B cell (primary cell): ENCODE data around the gene AFTPH. TPM values are rescaled to one million over a fixed set of nuclear protein-coding genes. Genes with fewer than 3 reads are reported as not detected.

Experiments
- ATAC-seq: fragments of 200-7000 bp; cut with Tn5 transposase; one replicate; pipeline ENCODE4 v1.10.0; 2021; ENCODE audit warnings: low read depth, mild to moderate bottlenecking, moderate number of reproducible peaks, moderate library complexity
- CTCF ChIA-PET: fragments of 350-600 bp; sonication (Branson Sonifier 250); formaldehyde crosslinking; loops from one replicate; lab custom pipeline; 2021; ENCODE audit warnings: antibody characterized with exemption, inconsistent platforms; lab: Charles Lee
- POLR2A ChIA-PET: fragments of 350-600 bp; sonication (Branson Sonifier 250); formaldehyde crosslinking; loops from one replicate; lab custom pipeline; 2021; ENCODE audit warnings: antibody characterized with exemption; lab: Charles Lee
- DNase-seq: peaks from one replicate; pipeline ENCODE4 v3.0.0; 2013
- H2AFZ ChIP-seq: 2 replicates; pipeline ENCODE4 v1.6.1; 2012; ENCODE audit warnings: mild to moderate bottlenecking, low read depth, low read length; ENCODE audit not compliant: insufficient read depth, poor library complexity, severe bottlenecking
- H3K27ac ChIP-seq, 2 donors: 1 replicate in 1 of 2; 2 replicates in 1 of 2; pipeline ENCODE4 v1.5.1; 2012 to 2013; ENCODE audit warnings: low read length in 2 of 2, mild to moderate bottlenecking in 2 of 2, moderate library complexity in 1 of 2
- H3K27me3 ChIP-seq, 4 experiments: fragments of 200-600 bp in 1 of 4; sonication (generic) in 1 of 4; replicated peaks in 1 of 4; 1 replicate in 2 of 4; 2 replicates in 2 of 4; pipeline versions ENCODE4 v1.6.1 to v1.7.0; 2013 to 2016; ENCODE audit warnings: low read length in 3 of 4, mild to moderate bottlenecking in 2 of 4, mixed read lengths in 1 of 4, moderate library complexity in 1 of 4; ENCODE audit not compliant: insufficient read depth in 4 of 4, control insufficient read depth in 3 of 4; ENCODE audit errors: control extremely low read depth in 1 of 4
- H3K36me3 ChIP-seq, 2 experiments: replicated peaks in 1 of 2; 1 replicate in 1 of 2; 2 replicates in 1 of 2; pipeline versions ENCODE4 v1.6.1 to v1.7.1; 2013; ENCODE audit warnings: low read length in 1 of 2; ENCODE audit not compliant: insufficient read depth in 2 of 2, control insufficient read depth in 1 of 2; ENCODE audit errors: control extremely low read depth in 1 of 2, extremely low read depth in 1 of 2
- H3K4me1 ChIP-seq, 2 donors: fragments of 200-600 bp in 1 of 2; sonication (generic) in 1 of 2; 1 replicate in 1 of 2; 2 replicates in 1 of 2; pipeline versions ENCODE4 v1.5.1 to v1.6.1; 2013 to 2017; ENCODE audit warnings: low read length in 2 of 2; ENCODE audit not compliant: control insufficient read depth in 2 of 2, insufficient read depth in 2 of 2
- H3K4me2 ChIP-seq: replicated peaks from 2 replicates; pipeline ENCODE3; 2012; ENCODE audit warnings: mild to moderate bottlenecking, low read depth, low read length; ENCODE audit not compliant: poor library complexity, severe bottlenecking
- H3K4me3 ChIP-seq, 5 experiments: fragments of 200-600 bp in 1 of 5; sonication (generic) in 1 of 5; 1 replicate in 3 of 5; 2 replicates in 2 of 5; pipeline versions ENCODE4 v1.5.1 to v1.7.0; 2011 to 2016; ENCODE audit warnings: low read length in 4 of 5, mild to moderate bottlenecking in 4 of 5, low read depth in 2 of 5, control low read depth in 1 of 5, moderate library complexity in 1 of 5; ENCODE audit not compliant: insufficient read depth in 1 of 5; ENCODE audit errors: control extremely low read depth in 1 of 5, extremely low read depth in 1 of 5
- H3K79me2 ChIP-seq: fragments of 200-600 bp; sonication (generic); one replicate; pipeline ENCODE4 v1.6.0; 2016; ENCODE audit warnings: low read length; ENCODE audit not compliant: control insufficient read depth, insufficient read depth
- H3K9ac ChIP-seq: fragments of 200-600 bp; sonication (generic); 2 replicates; pipeline ENCODE4 v1.6.1; 2017; ENCODE audit warnings: mild to moderate bottlenecking, low read length, moderate library complexity
- H3K9me3 ChIP-seq, 3 donors: one replicate each; pipeline versions ENCODE4 v1.6.1 to v1.7.1; 2013; ENCODE audit warnings: low read length in 2 of 3; ENCODE audit not compliant: control insufficient read depth in 2 of 3, insufficient read depth in 1 of 3; ENCODE audit errors: control extremely low read depth in 1 of 3
- H4K20me1 ChIP-seq: 2 replicates; pipeline ENCODE4 v1.6.0; 2012; ENCODE audit warnings: mild to moderate bottlenecking, low read length; ENCODE audit not compliant: insufficient read depth, control insufficient read depth, poor library complexity, severe bottlenecking
- H3K27ac Mint-ChIP-seq: one replicate; pipeline ENCODE4 v1.8.0; 2021; ENCODE audit warnings: mixed read lengths
- H3K27me3 Mint-ChIP-seq: one replicate; pipeline ENCODE4 v1.8.0; 2021; ENCODE audit warnings: mixed read lengths
- H3K4me1 Mint-ChIP-seq: one replicate; pipeline ENCODE4 v1.8.0; 2021; ENCODE audit warnings: mixed read lengths
- H3K4me3 Mint-ChIP-seq: one replicate; pipeline ENCODE4 v1.8.0; 2021; ENCODE audit warnings: mixed read lengths
- H3K9me3 Mint-ChIP-seq: one replicate; pipeline ENCODE4 v1.8.0; 2022; ENCODE audit warnings: mixed read lengths; ENCODE audit not compliant: insufficient read depth
- CTCF ChIP-seq: fragments of 200-600 bp; IDR thresholded peaks from one replicate; pipeline ENCODE4 v1.8.0; 2022; ENCODE audit warnings: antibody characterized with exemption, mild to moderate bottlenecking
- EZH2 ChIP-seq: IDR thresholded peaks from 2 replicates; pipeline ENCODE4 v1.6.1; 2012; ENCODE audit warnings: borderline replicate concordance, low read depth, mild to moderate bottlenecking, moderate library complexity, low read length; ENCODE audit not compliant: insufficient read depth, poor library complexity, severe bottlenecking
- WGBS: methylation state at CpG from one replicate; pipeline ENCODE4 v1.1.5; 2013; ENCODE audit warnings: missing lambda C conversion rate; ENCODE audit not compliant: insufficient coverage; 5-methylcytosine and 5-hydroxymethylcytosine counted together
- intact Hi-C: fragments of 100-400 bp; cut with micrococcal nuclease; formaldehyde crosslinking; loops from one replicate; pipeline ENCODE4 v1.10.0; 2022
- polyA plus RNA-seq: library from polyadenylated mRNA; depleted of rRNA; stranded (reverse); fragments of >200 nt; gene quantifications from 2 replicates; pipeline ENCODE4 v1.2.3, GENCODE V29; 2012
- total RNA-seq, 2 donors: library from RNA; stranded (reverse); fragments of 120-200 nt in 1 of 2; gene quantifications; 1 replicate in 1 of 2; 2 replicates in 1 of 2; pipeline versions ENCODE4 v1.2.3 to v1.2.4, GENCODE V29; 2013 to 2022

Gene AFTPH
- total and polyA plus RNA-seq, 2 donors (not counting 1 experiment from before 2014, with no cell fraction given): 45.4 to 94.1 TPM

- H3K27me3 ChIP-seq: no peaks in the 10 kb centered on the region
- Mint-ChIP-seq H3K27ac (no peak overlapping the region), H3K4me3 (no peak overlapping the region), H3K4me1 (peaks cover 12% of the 10 kb centered on the region), H3K27me3 (no peaks in the 10 kb centered on the region), H3K9me3 (no peaks in the 10 kb centered on the region)
- intact Hi-C loops: no loop called here
- H3K4me3 ChIP-seq: no peak overlapping the region
- H2AFZ ChIP-seq: no peak overlapping the region
- no peaks in the 10 kb centered on the region for H3K79me2 ChIP-seq
- no peaks in the 10 kb centered on the region for H3K9me3 ChIP-seq
- ATAC-seq: no peak
- WGBS: 86% methylated on average over 5 of the region's 5 CpGs
- CTCF ChIA-PET: no interaction called here
- H3K9ac ChIP-seq: no peak overlapping the region
- H3K27ac ChIP-seq: no peak overlapping the region
- no peak overlapping the region for H3K4me2 ChIP-seq
- H4K20me1 ChIP-seq: no peaks in the 10 kb centered on the region
- no peak for TF ChIP-seq CTCF
- no peak for TF ChIP-seq EZH2
- H3K4me1 ChIP-seq: peaks cover 9 to 18% of the 10 kb centered on the region in 2 donors
- POLR2A ChIA-PET: no interaction called here
- no peak for DNase-seq
- H3K36me3 ChIP-seq: no peaks in the 10 kb centered on the region
Observed at GRCh38 chr2:64612575-64613195, 88.6 kb downstream of the AFTPH start.

GRCh38 chr2:64613276-64613675 lies 89.1 kb downstream of the AFTPH start:
- Histone ChIP-seq H3K27ac (no peak overlapping the region), H3K4me1 (peaks cover 7 to 12% of the 10 kb centered on the region in 2 donors), H3K4me3 (no peak overlapping the region), H3K27me3 (no peaks in the 10 kb centered on the region), H4K20me1 (no peaks in the 10 kb centered on the region), H2AFZ (no peak overlapping the region), H3K9ac (no peak overlapping the region), H3K4me2 (no peak overlapping the region), H3K79me2 (no peaks in the 10 kb centered on the region), H3K9me3 (no peaks in the 10 kb centered on the region), H3K36me3 (no peaks in the 10 kb centered on the region)
- ATAC-seq: no peak
- 67% methylated on average over 3 of the region's 7 CpGs for WGBS
- H3K4me3 Mint-ChIP-seq: no peak overlapping the region
- no peak overlapping the region for H3K27ac Mint-ChIP-seq
- no peaks in the 10 kb centered on the region for H3K9me3 Mint-ChIP-seq
- H3K27me3 Mint-ChIP-seq: no peaks in the 10 kb centered on the region
- DNase-seq: no peak
- ChIA-PET POLR2A (no interaction called here), CTCF (interaction anchor here (0.7 to 6.7 kb wide), 5 partner anchors 8 to 41 kb away, joined by 3 to 43 read pairs (median 4); no protein-coding TSS in a partner anchor)
- peaks cover 9% of the 10 kb centered on the region for H3K4me1 Mint-ChIP-seq
- TF ChIP-seq EZH2: no peak
- TF ChIP-seq CTCF: no peak
- intact Hi-C loops: no loop called here
